H4 (cell line): ENCODE measurements around the gene HDGFL2. TPM values are rescaled to one million over a fixed set of nuclear protein-coding genes. Genes with fewer than 3 reads are reported as not detected.
"Not testable (repeated sequence)": the region's sequence is repeated elsewhere in the genome, so short reads cannot be mapped to it uniquely, and the experiment has no call there.

Experiments
- DNase-seq: peaks from one replicate; pipeline ENCODE4 v3.0.0-alpha.2; 2015; ENCODE audit warnings: low spot score
- total RNA-seq: library from RNA; depleted of rRNA; stranded (reverse); fragments of >200 nt; shearing (Covaris generic); gene quantifications from 2 replicates; pipeline ENCODE4 v1.2.3, GENCODE V29; 2014

Gene HDGFL2
- total RNA-seq, 1 experiment from 2014 or later: 22.0 TPM

- DNase-seq: no peak
Observed at GRCh38 chr19:4533334-4533733, 61.2 kb downstream of the HDGFL2 start.

GRCh38 chr19:4533835-4534424 lies 61.8 kb downstream of the HDGFL2 start:
- no peak for DNase-seq

- DNase-seq: no peak
Observed at GRCh38 chr19:4534836-4535658, 63.0 kb downstream of the HDGFL2 start, which contains the start of gene PLIN5. PLIN5 (minus strand) TSS chr19:4535224; CDS start chr19:4534074, 1,150 bp downstream.

GRCh38 chr19:4536798-4537197 lies 64.7 kb downstream of the HDGFL2 start:
- DNase-seq: no peak

GRCh38 chr19:4537953-4538600 lies 66.0 kb downstream of the HDGFL2 start:
- DNase-seq: no peak

GRCh38 chr19:4538601-4538954 lies 66.5 kb downstream of the HDGFL2 start:
- DNase-seq: no peak

- no peak for DNase-seq
Observed at GRCh38 chr19:4539169-4539692, 67.1 kb downstream of the HDGFL2 start.

GRCh38 chr19:4539693-4540581 lies 67.8 kb downstream of the HDGFL2 start, which contains the start of gene LRG1:
LRG1 (minus strand) TSS chr19:4540036; CDS start chr19:4540013, 23 bp downstream.
- no peak for DNase-seq

GRCh38 chr19:4541114-4541805 lies 69.2 kb downstream of the HDGFL2 start:
- DNase-seq: no peak

GRCh38 chr19:4541806-4542145 lies 69.7 kb downstream of the HDGFL2 start:
- DNase-seq: not testable (repeated sequence)

GRCh38 chr19:4542896-4543841 lies 71.1 kb downstream of the HDGFL2 start:
- DNase-seq: no peak

GRCh38 chr19:4543842-4544647 lies 71.9 kb downstream of the HDGFL2 start:
- DNase-seq: no peak

GRCh38 chr19:4547303-4548237 lies 75.5 kb downstream of the HDGFL2 start:
- no peak for DNase-seq

GRCh38 chr19:4548238-4548584 lies 76.1 kb downstream of the HDGFL2 start:
- no peak for DNase-seq

GRCh38 chr19:4550018-4550417 lies 77.9 kb downstream of the HDGFL2 start:
- DNase-seq: no peak

- no peak for DNase-seq
Observed at GRCh38 chr19:4550479-4551050, 78.5 kb downstream of the HDGFL2 start.
